ENCODE data around the gene NF1. TPM values are rescaled to one million over a fixed set of nuclear protein-coding genes. Genes with fewer than 3 reads are reported as not detected.

The NF1 gene
- total and polyA plus RNA-seq, 2 experiments from 2014 or later, result 8.4 to 45.9 TPM

DNA sequence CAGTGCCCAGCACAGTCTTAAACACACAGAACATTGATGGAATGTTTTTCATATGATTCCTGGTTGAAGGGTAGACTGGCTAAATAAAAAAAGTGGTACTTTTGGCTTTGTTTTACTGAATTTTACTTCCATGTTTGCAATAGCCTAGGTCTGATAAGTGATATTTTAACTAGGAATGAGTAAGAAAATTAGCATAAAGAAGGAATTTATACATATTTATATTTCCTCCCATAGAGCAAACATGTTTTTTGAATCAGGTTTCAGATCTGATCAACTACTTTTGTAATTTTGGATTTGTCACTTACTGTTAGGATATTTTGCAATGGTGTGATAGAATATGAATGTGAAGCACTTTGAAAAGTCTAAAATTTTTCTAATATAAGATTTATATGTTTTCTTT lies 7.2 kb downstream of the NF1 start:
- Histone ChIP-seq H3K4me1 (ENCODE audit: insufficient read depth) (peaks cover 2% of the 10 kb centered on the region), H3K9me3 (ENCODE audit: low read depth) (no peaks in the 10 kb centered on the region), H4K20me1 (ENCODE audit: insufficient read depth, poor library complexity, severe bottlenecking) (peaks cover 59% of the 10 kb centered on the region), H3K4me2 (no peak overlapping the region), H2AFZ (no peak overlapping the region), H3K27ac (no peak overlapping the region), H3K4me3 (no peak overlapping the region), H3K36me3 (replicated peaks; ENCODE audit: insufficient read depth, low read depth) (no peaks in the 10 kb centered on the region), H3K79me2 (peaks cover 100% of the 10 kb centered on the region), H3K27me3 (no peaks in the 10 kb centered on the region), H3K9me2 (replicated peaks; ENCODE audit: insufficient read depth) (no peaks in the 10 kb centered on the region)
- TF ChIP-seq, protein P1, sequence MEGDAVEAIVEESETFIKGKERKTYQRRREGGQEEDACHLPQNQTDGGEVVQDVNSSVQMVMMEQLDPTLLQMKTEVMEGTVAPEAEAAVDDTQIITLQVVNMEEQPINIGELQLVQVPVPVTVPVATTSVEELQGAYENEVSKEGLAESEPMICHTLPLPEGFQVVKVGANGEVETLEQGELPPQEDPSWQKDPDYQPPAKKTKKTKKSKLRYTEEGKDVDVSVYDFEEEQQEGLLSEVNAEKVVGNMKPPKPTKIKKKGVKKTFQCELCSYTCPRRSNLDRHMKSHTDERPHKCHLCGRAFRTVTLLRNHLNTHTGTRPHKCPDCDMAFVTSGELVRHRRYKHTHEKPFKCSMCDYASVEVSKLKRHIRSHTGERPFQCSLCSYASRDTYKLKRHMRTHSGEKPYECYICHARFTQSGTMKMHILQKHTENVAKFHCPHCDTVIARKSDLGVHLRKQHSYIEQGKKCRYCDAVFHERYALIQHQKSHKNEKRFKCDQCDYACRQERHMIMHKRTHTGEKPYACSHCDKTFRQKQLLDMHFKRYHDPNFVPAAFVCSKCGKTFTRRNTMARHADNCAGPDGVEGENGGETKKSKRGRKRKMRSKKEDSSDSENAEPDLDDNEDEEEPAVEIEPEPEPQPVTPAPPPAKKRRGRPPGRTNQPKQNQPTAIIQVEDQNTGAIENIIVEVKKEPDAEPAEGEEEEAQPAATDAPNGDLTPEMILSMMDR (IDR thresholded peaks at IDR 0.05; ENCODE audit: poor library complexity), result no peak
- TF ChIP-seq EZH2 (IDR thresholded peaks at IDR 0.05; ENCODE audit: borderline replicate concordance), result no peak
- no peak for TF ChIP-seq EZH2phosphoT487 (IDR thresholded peaks at IDR 0.05; ENCODE audit: low read depth, severe bottlenecking, unreplicated experiment)
- DNase-seq (ENCODE audit: low spot score), result no peak

DNA sequence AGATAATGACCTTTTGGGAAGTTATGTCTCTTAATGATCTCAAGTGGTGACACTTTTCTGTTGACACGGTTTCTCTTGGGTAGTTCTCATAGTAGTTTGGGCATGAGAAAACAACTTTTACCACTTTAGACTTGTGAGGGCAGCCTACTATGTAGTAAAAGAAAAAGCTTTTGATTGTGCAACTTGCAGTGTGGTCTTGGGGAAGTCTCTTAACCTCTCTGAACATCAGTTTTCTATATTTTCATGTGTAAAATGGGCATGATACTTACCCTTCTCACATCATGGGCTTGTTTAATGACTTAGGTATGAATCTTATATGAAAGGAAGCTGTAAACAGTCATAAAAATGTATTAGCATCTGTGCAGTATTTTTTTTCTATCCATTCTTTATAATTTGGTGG lies 11.2 kb downstream of the NF1 start:
- no peaks in the 10 kb centered on the region for H3K27me3 ChIP-seq
- H3K4me2 ChIP-seq, result no peak overlapping the region
- 100% methylated on average over 1 of the region's 1 CpG for WGBS (ENCODE audit: low lambda C conversion rate, missing lambda C conversion rate)
- H3K4me1 ChIP-seq (ENCODE audit: insufficient read depth), result no peaks in the 10 kb centered on the region
- H4K20me1 ChIP-seq (ENCODE audit: insufficient read depth, poor library complexity, severe bottlenecking), result peaks cover 37% of the 10 kb centered on the region
- H2AFZ ChIP-seq, result no peak overlapping the region
- no peaks in the 10 kb centered on the region for H3K9me2 ChIP-seq (replicated peaks; ENCODE audit: insufficient read depth)
- H3K27ac ChIP-seq, result no peak overlapping the region
- H3K36me3 ChIP-seq (replicated peaks; ENCODE audit: insufficient read depth, low read depth), result no peaks in the 10 kb centered on the region
- TF ChIP-seq EZH2phosphoT487 (IDR thresholded peaks at IDR 0.05; ENCODE audit: low read depth, severe bottlenecking, unreplicated experiment), result no peak
- TF ChIP-seq EZH2 (IDR thresholded peaks at IDR 0.05; ENCODE audit: borderline replicate concordance), result no peak
- TF ChIP-seq, protein P1 (IDR thresholded peaks at IDR 0.05; ENCODE audit: poor library complexity), result no peak
- no peak for DNase-seq (ENCODE audit: low spot score)
- no peak overlapping the region for H3K4me3 ChIP-seq
- H3K79me2 ChIP-seq, result peaks cover 100% of the 10 kb centered on the region
- no peaks in the 10 kb centered on the region for H3K9me3 ChIP-seq (ENCODE audit: low read depth)

DNA sequence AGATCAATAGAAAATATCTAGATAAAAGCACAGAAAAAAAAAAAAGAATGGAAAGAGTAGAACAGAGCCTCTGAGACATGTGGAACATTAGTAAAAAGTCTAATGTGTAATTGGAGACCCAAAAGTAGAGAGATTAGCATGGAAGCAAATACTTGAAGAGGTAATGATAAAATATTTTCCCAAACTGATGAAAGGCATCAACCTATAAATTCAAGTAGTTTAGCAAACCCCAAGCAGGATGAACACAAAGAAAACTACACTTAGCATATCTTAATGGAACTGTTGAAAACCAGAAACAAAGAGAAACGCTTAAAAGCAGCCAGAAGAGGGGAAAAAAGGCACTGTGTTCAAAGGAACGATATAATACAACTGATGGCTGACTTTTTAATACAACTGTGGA lies 16.4 kb downstream of the NF1 start:
- WGBS (ENCODE audit: low lambda C conversion rate, missing lambda C conversion rate), result 0% methylated on average over 2 of the region's 2 CpGs
- no peaks in the 10 kb centered on the region for H3K4me1 ChIP-seq (ENCODE audit: insufficient read depth)
- no peaks in the 10 kb centered on the region for H3K27me3 ChIP-seq
- no peak overlapping the region for H2AFZ ChIP-seq
- H3K9me2 ChIP-seq (replicated peaks; ENCODE audit: insufficient read depth), result no peaks in the 10 kb centered on the region
- no peak for TF ChIP-seq EZH2 (IDR thresholded peaks at IDR 0.05; ENCODE audit: borderline replicate concordance)
- TF ChIP-seq, protein P1 (IDR thresholded peaks at IDR 0.05; ENCODE audit: poor library complexity), result no peak
- TF ChIP-seq EZH2phosphoT487 (IDR thresholded peaks at IDR 0.05; ENCODE audit: low read depth, severe bottlenecking, unreplicated experiment), result no peak
- H3K4me3 ChIP-seq, result no peak overlapping the region
- H3K79me2 ChIP-seq, result peaks cover 100% of the 10 kb centered on the region
- no peaks in the 10 kb centered on the region for H3K36me3 ChIP-seq (replicated peaks; ENCODE audit: insufficient read depth, low read depth)
- H3K4me2 ChIP-seq, result no peak overlapping the region
- H4K20me1 ChIP-seq (ENCODE audit: insufficient read depth, poor library complexity, severe bottlenecking), result peaks cover 4% of the 10 kb centered on the region
- no peak for DNase-seq (ENCODE audit: low spot score)
- H3K27ac ChIP-seq, result no peak overlapping the region
- H3K9me3 ChIP-seq (ENCODE audit: low read depth), result no peaks in the 10 kb centered on the region
